Measurements from ENCODE around the gene CACNA1I. TPM values are rescaled to one million over a fixed set of nuclear protein-coding genes. Genes with fewer than 3 reads are reported as not detected.

Gene CACNA1I
- total RNA-seq, 1 experiment from 2014 or later, result 2.1 TPM

GRCh38 chr22:39535357-39535725, 35.2 kb upstream of the CACNA1I start:
- Mint-ChIP-seq H3K4me3 (peak overlapping the region; percentile 39), H3K27me3 (ENCODE audit: low read depth) (peaks cover 3% of the 10 kb centered on the region; the same call in 1 of the 2 replicates), H3K36me3 (peaks cover 8% of the 10 kb centered on the region; the same call in 1 of the 2 replicates), H3K9me3 (no peaks in the 10 kb centered on the region), H3K4me1 (peaks cover 50% of the 10 kb centered on the region), H3K27ac (no peak overlapping the region)
- ATAC-seq (peak; percentile 1; the same call in 1 of the 2 replicates), DNase-seq (ENCODE audit: low spot score) (peak; percentile 41)
- ChIA-PET CTCF (interaction anchor here (0.6 to 3.0 kb wide), 48 partner anchors 8 to 589 kb away, joined by 3 to 35 read pairs (median 5); partner anchors contain the start of genes ATF4, CACNA1I, MIEF1 and TAB1), POLR2A (interaction anchor here (1.0 to 1.3 kb wide), 3 partner anchors 15 to 509 kb away, joined by 3 to 4 read pairs (median 3); no protein-coding TSS in a partner anchor)
- no peak for TF ChIP-seq NR2C2 (CRISPR knock-in tag; IDR thresholded peaks at IDR 0.05)
- 0 out of 2 replicates have a peak, but pooled peaks have one; percentile 33 for TF ChIP-seq ZNF121 (CRISPR knock-in tag; IDR thresholded peaks at IDR 0.05)
- TF ChIP-seq E2F5 (CRISPR knock-in tag; IDR thresholded peaks at IDR 0.05), result 0 out of 2 replicates have a peak, but pooled peaks have one; percentile 13
- TF ChIP-seq USF2 (CRISPR knock-in tag; IDR thresholded peaks at IDR 0.05), result peak; percentile 46; the same call in 1 of the 2 replicates
- no peak for TF ChIP-seq CREM (CRISPR knock-in tag; IDR thresholded peaks at IDR 0.05)

- Mint-ChIP-seq H3K36me3 (peaks cover 8% of the 10 kb centered on the region; the same call in 1 of the 2 replicates), H3K27me3 (ENCODE audit: low read depth) (peaks cover 3% of the 10 kb centered on the region; the same call in 1 of the 2 replicates), H3K4me1 (peaks cover 45% of the 10 kb centered on the region), H3K27ac (no peak overlapping the region), H3K4me3 (no peak overlapping the region), H3K9me3 (no peaks in the 10 kb centered on the region)
- TF ChIP-seq CREB1 (CRISPR knock-in tag; IDR thresholded peaks at IDR 0.05), result no peak
- no peak for TF ChIP-seq IRF2 (CRISPR knock-in tag; IDR thresholded peaks at IDR 0.05; ENCODE audit: borderline replicate concordance, low read depth)
- TF ChIP-seq ZNF423 (CRISPR knock-in tag; IDR thresholded peaks at IDR 0.05), result no peak
- TF ChIP-seq ELF4 (CRISPR knock-in tag; IDR thresholded peaks at IDR 0.05; ENCODE audit: low read depth), result no peak
- no peak for TF ChIP-seq ZNF425 (CRISPR knock-in tag; conservative IDR thresholded peaks at IDR 0.05)
- ATAC-seq, result no peak
- CTCF ChIA-PET, result interaction anchor here (0.6 to 3.0 kb wide), 35 partner anchors 9 to 588 kb away, joined by 3 to 35 read pairs (median 6); partner anchors contain the start of genes ATF4, CACNA1I, MIEF1 and TAB1
- DNase-seq (ENCODE audit: low spot score), result no peak
- POLR2A ChIA-PET, result interaction anchor here (1.3 kb wide), 1 partner anchor 508 kb away, joined by 3 read pairs; no protein-coding TSS in a partner anchor
These were observed 34.6 kb upstream of the CACNA1I start for GRCh38 chr22:39535831-39536449.

GRCh38 chr22:39536711-39537110, 33.8 kb upstream of the CACNA1I start:
- no peak for ATAC-seq
- CTCF ChIA-PET, result interaction anchor here (0.6 to 3.0 kb wide), 6 partner anchors 22 to 488 kb away, joined by 3 to 17 read pairs (median 5); partner anchors contain the start of gene MIEF1

More at GRCh38 chr22:39536711-39537110, 33.8 kb upstream of the CACNA1I start:
- Mint-ChIP-seq H3K4me3 (no peak overlapping the region), H3K27me3 (ENCODE audit: low read depth) (peaks cover 3% of the 10 kb centered on the region; the same call in 1 of the 2 replicates), H3K4me1 (peaks cover 37% of the 10 kb centered on the region), H3K9me3 (no peaks in the 10 kb centered on the region), H3K27ac (no peak overlapping the region), H3K36me3 (peaks cover 4% of the 10 kb centered on the region; the same call in 1 of the 2 replicates)
- POLR2A ChIA-PET, result no interaction called here
- no peak for TF ChIP-seq ZNF423 (CRISPR knock-in tag; IDR thresholded peaks at IDR 0.05)
- no peak for TF ChIP-seq FOXP4 (CRISPR knock-in tag; IDR thresholded peaks at IDR 0.05)
- TF ChIP-seq GABPB1 (CRISPR knock-in tag; IDR thresholded peaks at IDR 0.05), result no peak
- TF ChIP-seq KAT7 (CRISPR knock-in tag; IDR thresholded peaks at IDR 0.05; ENCODE audit: borderline replicate concordance), result no peak
- no peak for TF ChIP-seq RORB (CRISPR knock-in tag; IDR thresholded peaks at IDR 0.05)
- TF ChIP-seq MAX (CRISPR knock-in tag; IDR thresholded peaks at IDR 0.05), result no peak
- TF ChIP-seq HMGA2 (CRISPR knock-in tag; IDR thresholded peaks at IDR 0.05), result no peak
- no peak for TF ChIP-seq MYBL2 (CRISPR knock-in tag; IDR thresholded peaks at IDR 0.05)
- no peak for TF ChIP-seq RELA (CRISPR knock-in tag; IDR thresholded peaks at IDR 0.05; ENCODE audit: borderline replicate concordance)
- TF ChIP-seq EMX1 (CRISPR knock-in tag; IDR thresholded peaks at IDR 0.05), result no peak
- no peak for TF ChIP-seq ZNF138 (CRISPR knock-in tag; conservative IDR thresholded peaks at IDR 0.05)
- no peak for DNase-seq (ENCODE audit: low spot score)
